H54 (cell line): ENCODE results near the gene RBM38.
"Not testable (repeated sequence)": the region's sequence is repeated elsewhere in the genome, so short reads cannot be mapped to it uniquely, and the experiment has no call there.

Source experiments
- DNase-seq: peaks from one replicate; pipeline ENCODE4 v3.0.0; 2011; ENCODE audit warnings: low spot score, mixed read lengths; ENCODE audit not compliant: insufficient read length
- FAIRE-seq: peaks from 3 replicates; lab custom pipeline; 2011; peaks lifted over from hg19 to GRCh38; lab: Jason Lieb, UNC
- POLR2A ChIP-seq: IDR thresholded peaks from 2 replicates; pipeline ENCODE4 v1.6.1; 2011; ENCODE audit warnings: low read depth, mild to moderate bottlenecking, low read length

RBM38 gene

GRCh38 chr20:57417051-57417689, 26.0 kb downstream of the RBM38 start:
- no peak for TF ChIP-seq POLR2A
- FAIRE-seq (no peak), DNase-seq (no peak)

DNA sequence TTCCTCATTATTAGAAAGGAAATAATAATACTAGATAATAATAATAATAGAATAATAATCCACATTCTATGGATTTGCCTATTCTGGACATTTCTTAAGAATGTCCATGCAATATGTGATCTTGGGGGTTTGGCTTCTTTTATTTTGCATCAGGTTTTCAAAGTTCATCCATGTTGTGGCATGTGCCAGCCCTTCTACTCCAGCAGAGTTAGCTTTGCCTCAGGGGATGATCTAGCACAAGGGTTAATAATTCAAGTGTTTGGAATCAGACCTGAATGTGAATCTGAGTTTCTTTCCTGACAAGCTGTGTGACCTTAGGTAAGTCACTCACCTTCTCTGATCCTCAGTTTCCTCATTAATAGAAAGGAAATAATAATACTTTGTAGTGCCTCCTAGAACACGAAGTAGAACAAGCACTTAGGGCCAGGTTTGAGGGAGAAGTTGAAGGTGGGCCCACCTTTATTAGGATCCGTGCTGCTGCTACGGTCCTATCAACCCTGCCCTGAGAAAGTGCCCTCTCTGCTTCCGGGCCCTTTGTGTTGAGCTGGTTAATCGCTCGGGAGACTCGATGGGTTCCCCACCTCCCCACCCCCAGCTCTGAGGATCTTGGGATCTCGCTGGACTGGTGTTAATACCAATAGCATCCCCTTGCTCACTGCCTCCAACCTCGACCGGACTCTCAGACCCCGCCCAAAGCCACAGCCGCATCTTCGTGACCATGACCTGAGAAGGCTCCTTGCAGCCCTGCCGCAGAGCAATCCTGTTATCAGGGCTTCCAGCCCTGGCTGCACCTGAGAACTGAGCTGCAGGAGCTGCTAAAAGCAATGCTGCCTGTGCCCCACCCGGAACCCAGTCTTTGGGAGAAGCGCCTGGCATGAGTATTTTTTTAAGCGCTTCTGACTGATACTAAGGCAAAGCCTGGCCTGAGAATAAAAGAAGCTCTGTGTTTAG, 26.9 kb downstream of the RBM38 start:
- DNase-seq (no peak), FAIRE-seq (no peak)
- no peak for TF ChIP-seq POLR2A

DNA sequence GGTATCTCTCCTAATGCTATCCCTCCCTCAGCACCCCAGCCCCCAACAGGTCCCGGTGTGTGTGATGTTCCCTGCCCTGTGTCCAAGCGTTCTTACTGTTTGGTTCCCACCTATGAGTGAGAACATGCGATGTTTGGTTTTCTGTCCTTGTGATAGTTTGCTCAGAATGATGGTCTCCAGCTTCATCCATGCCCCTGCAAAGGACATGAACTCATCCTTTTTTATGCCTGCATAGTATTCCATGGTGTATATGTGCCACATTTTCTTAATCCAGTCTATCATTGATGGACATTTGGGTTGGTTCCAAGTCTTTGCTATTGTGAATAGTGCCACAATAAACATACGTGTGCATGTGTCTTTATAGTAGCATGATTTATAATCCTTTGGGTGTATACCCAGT, 28.3 kb downstream of the RBM38 start:
- FAIRE-seq, DNase-seq: not testable (repeated sequence)

- no peak for FAIRE-seq
- DNase-seq = no peak
- TF ChIP-seq POLR2A = no peak
These were observed 29.5 kb downstream of the RBM38 start for GRCh38 chr20:57420571-57421252.

- no peak for TF ChIP-seq POLR2A
- FAIRE-seq (no peak), DNase-seq (no peak)
These were observed 30.3 kb downstream of the RBM38 start for GRCh38 chr20:57421253-57422220.

GRCh38 chr20:57422254-57422653, 31.1 kb downstream of the RBM38 start:
- DNase-seq = no peak
- no peak for FAIRE-seq
- TF ChIP-seq POLR2A = no peak

GRCh38 chr20:57425150-57426013, 34.2 kb downstream of the RBM38 start:
- no peak for TF ChIP-seq POLR2A
- DNase-seq (no peak), FAIRE-seq (no peak)

DNA sequence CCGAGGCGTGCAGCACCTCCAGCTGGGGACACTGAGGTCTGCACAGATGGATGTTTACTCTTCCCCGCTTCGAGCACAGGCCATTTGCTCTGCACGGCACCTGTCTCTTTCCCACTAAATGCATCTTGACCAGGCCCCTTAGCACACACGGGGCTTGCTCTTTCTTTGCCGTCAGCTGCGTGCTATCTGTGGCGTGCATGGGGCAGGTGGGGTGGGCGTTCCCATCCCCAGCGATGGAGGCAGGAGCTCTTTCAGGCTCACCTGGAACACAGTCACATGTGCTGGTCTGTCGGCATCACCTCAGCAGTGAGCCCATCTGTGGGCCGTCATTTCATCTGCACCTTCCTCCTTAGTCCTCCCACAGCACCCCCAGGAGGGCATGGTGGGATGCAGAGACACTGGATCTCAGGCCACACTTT, 35.1 kb downstream of the RBM38 start:
- no peak for DNase-seq
- no peak for FAIRE-seq
- TF ChIP-seq POLR2A = no peak

DNA sequence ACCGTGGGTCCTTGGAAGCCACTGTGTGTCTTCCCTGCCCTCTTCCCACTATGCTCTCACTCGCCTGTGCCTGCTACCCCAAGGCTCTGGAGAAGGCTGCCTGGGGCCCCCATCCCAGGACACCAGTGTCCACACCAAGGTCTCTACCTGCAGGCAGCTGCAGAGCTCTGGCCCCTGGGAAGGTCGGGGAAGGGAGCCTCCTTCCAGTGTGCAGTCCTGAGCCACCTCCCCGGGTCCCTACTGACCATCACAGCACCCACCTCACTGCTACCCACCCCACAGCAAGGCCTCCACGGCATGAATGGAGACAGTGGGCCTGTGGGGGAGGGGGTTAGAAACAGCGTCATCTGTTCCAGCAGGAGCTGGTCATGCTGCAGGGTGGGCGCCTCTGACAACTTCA, 35.6 kb downstream of the RBM38 start:
- FAIRE-seq (no peak), DNase-seq (no peak)
- TF ChIP-seq POLR2A = no peak

GRCh38 chr20:57428324-57429158, 37.3 kb downstream of the RBM38 start:
- no peak for DNase-seq
- FAIRE-seq = no peak
- no peak for TF ChIP-seq POLR2A

DNA sequence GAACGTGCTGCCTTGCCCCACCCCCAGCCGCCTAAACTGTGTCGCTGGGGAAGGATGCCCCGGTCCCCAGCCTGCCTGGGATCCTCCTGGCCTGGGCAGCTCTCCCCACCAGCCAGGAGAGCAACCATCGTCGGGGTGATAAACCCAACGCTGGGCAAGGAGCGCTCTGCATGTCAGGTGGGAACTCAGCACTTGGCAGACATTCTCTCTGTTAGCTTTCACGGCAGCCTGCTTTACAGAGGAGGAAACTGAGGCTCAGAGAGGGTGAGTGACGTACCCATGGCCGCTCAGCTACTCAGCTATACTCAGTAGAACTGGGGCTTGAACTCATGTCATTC, 37.9 kb downstream of the RBM38 start:
- DNase-seq (no peak), FAIRE-seq (no peak)
- TF ChIP-seq POLR2A = no peak
